Measurements from ENCODE around the gene PARD3.

The PARD3 gene

DNA sequence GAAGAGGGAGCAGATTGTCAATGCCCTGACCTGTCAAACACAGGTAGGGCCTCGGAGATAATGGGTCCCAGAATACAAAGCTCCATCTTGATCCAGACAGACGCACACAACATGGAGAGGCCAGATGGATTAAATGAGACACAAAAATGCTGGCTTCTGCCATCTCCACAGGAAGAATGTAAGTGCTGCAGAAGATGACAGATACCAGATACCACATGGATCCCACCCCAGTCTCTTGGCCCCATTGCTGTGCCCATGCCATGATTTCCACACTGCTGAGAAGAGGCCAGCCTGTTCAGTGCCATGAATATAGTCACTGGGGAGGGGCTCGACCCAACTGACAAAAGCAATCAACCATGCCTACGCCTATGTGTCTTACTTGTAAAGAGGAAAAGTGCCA, 487.9 kb downstream of the PARD3 start:
- no peak for DNase-seq
- Mint-ChIP-seq H3K4me3 (no peak overlapping the region), H3K9me3 (peaks cover 0 to 2% of the 10 kb centered on the region in 2 donors), H3K27ac (no peak overlapping the region), H3K27me3 (no peaks in the 10 kb centered on the region), H3K36me3 (ENCODE audit: insufficient read depth) (no peaks in the 10 kb centered on the region), H3K4me1 (ENCODE audit: low read depth in 2 of 2) (no peaks in the 10 kb centered on the region)
- ATAC-seq (replicated peaks) = no peak

- Mint-ChIP-seq H3K4me1 (ENCODE audit: low read depth in 2 of 2) (no peaks in the 10 kb centered on the region), H3K27ac (no peak overlapping the region), H3K9me3 (peaks cover 0 to 2% of the 10 kb centered on the region in 2 donors), H3K36me3 (ENCODE audit: insufficient read depth) (no peaks in the 10 kb centered on the region), H3K4me3 (no peak overlapping the region), H3K27me3 (no peaks in the 10 kb centered on the region)
- DNase-seq = no peak
- no peak for ATAC-seq (replicated peaks)
Measured at GRCh38 chr10:34323192-34323591, 491.9 kb downstream of the PARD3 start.

- H3K9me3 Mint-ChIP-seq = peaks cover 0 to 3% of the 10 kb centered on the region in 2 donors
- no peak overlapping the region for H3K27ac Mint-ChIP-seq
- ATAC-seq (replicated peaks) (no peak), DNase-seq (no peak)
- no peaks in the 10 kb centered on the region for H3K36me3 Mint-ChIP-seq (ENCODE audit: insufficient read depth)
- H3K27me3 Mint-ChIP-seq = no peaks in the 10 kb centered on the region
- no peaks in the 10 kb centered on the region for H3K4me1 Mint-ChIP-seq (ENCODE audit: low read depth in 2 of 2)
- no peak overlapping the region for H3K4me3 Mint-ChIP-seq
Measured at GRCh38 chr10:34320265-34320664, 494.8 kb downstream of the PARD3 start.

- no peaks in the 10 kb centered on the region for H3K27me3 Mint-ChIP-seq
- no peak overlapping the region for H3K4me3 Mint-ChIP-seq
- H3K9me3 Mint-ChIP-seq = peaks cover 0 to 2% of the 10 kb centered on the region in 2 donors
- H3K27ac Mint-ChIP-seq = no peak overlapping the region
- H3K36me3 Mint-ChIP-seq (ENCODE audit: insufficient read depth) = no peaks in the 10 kb centered on the region
- H3K4me1 Mint-ChIP-seq (ENCODE audit: low read depth in 2 of 2) = no peaks in the 10 kb centered on the region
- ATAC-seq (replicated peaks) = no peak
- DNase-seq = no peak
Measured at GRCh38 chr10:34319197-34319846, 495.8 kb downstream of the PARD3 start.

- ATAC-seq (replicated peaks) (no peak), DNase-seq (no peak)
- H3K27me3 Mint-ChIP-seq = no peaks in the 10 kb centered on the region
- H3K36me3 Mint-ChIP-seq (ENCODE audit: insufficient read depth) = no peaks in the 10 kb centered on the region
- H3K9me3 Mint-ChIP-seq = peaks cover 0 to 2% of the 10 kb centered on the region in 2 donors
- H3K27ac Mint-ChIP-seq = no peak overlapping the region
- no peaks in the 10 kb centered on the region for H3K4me1 Mint-ChIP-seq (ENCODE audit: low read depth in 2 of 2)
- H3K4me3 Mint-ChIP-seq = no peak overlapping the region
Measured at GRCh38 chr10:34316154-34316553, 498.9 kb downstream of the PARD3 start.

GRCh38 chr10:34314457-34314856, 500.6 kb downstream of the PARD3 start:
- no peaks in the 10 kb centered on the region for H3K27me3 Mint-ChIP-seq
- H3K4me3 Mint-ChIP-seq = no peak overlapping the region
- no peaks in the 10 kb centered on the region for H3K36me3 Mint-ChIP-seq (ENCODE audit: insufficient read depth)
- H3K4me1 Mint-ChIP-seq (ENCODE audit: low read depth in 2 of 2) = no peaks in the 10 kb centered on the region
- ATAC-seq (replicated peaks) (no peak), DNase-seq (no peak)
- H3K27ac Mint-ChIP-seq = no peak overlapping the region
- H3K9me3 Mint-ChIP-seq = peaks cover 0 to 2% of the 10 kb centered on the region in 2 donors

DNA sequence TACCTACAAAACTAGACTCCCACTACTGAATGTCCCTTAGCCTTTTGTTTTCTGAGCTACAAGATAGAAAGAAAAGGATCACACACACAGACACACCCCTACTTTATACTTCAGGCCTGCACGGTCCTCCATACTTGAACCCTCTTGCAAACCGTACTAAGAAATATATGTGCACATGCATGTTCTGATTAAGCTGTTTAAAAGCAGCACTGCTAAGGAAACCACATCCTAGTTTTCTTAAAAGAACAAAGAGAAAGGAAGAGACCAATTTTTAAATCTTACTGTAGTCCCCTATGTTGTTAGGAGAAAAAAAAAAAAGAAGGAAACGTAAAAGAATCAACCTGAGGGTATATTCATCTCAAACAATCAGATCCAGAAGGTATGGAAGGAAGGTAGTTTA, 501.2 kb downstream of the PARD3 start:
- Mint-ChIP-seq H3K36me3 (ENCODE audit: insufficient read depth) (no peaks in the 10 kb centered on the region), H3K27me3 (no peaks in the 10 kb centered on the region), H3K27ac (no peak overlapping the region), H3K4me1 (ENCODE audit: low read depth in 2 of 2) (no peaks in the 10 kb centered on the region), H3K4me3 (no peak overlapping the region), H3K9me3 (peaks cover 0 to 2% of the 10 kb centered on the region in 2 donors)
- ATAC-seq (replicated peaks) (no peak), DNase-seq (no peak)

DNA sequence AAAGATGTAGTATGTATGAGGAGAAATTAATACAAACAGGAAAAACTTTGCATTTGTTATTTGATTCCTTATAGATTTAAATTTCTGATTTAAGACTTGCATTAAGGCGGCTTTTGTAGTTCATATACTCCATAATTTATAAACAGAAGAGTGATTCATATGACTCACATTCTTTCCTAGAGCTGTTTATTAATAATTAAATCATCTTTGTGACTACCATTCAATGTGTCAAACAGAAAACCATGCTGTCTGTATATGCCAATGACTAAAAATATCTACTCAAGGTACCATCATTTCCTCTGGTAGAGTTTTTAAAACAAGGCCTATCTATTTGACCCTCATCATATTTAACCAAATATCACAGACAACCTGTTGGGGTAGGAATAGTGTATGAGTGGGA, 501.7 kb downstream of the PARD3 start:
- no peak for DNase-seq
- no peak for ATAC-seq (replicated peaks)
- H3K4me3 Mint-ChIP-seq = no peak overlapping the region
- H3K27ac Mint-ChIP-seq = no peak overlapping the region
- no peaks in the 10 kb centered on the region for H3K36me3 Mint-ChIP-seq (ENCODE audit: insufficient read depth)
- peaks cover 0 to 2% of the 10 kb centered on the region in 2 donors for H3K9me3 Mint-ChIP-seq
- no peaks in the 10 kb centered on the region for H3K27me3 Mint-ChIP-seq
- no peaks in the 10 kb centered on the region for H3K4me1 Mint-ChIP-seq (ENCODE audit: low read depth in 2 of 2)

DNA sequence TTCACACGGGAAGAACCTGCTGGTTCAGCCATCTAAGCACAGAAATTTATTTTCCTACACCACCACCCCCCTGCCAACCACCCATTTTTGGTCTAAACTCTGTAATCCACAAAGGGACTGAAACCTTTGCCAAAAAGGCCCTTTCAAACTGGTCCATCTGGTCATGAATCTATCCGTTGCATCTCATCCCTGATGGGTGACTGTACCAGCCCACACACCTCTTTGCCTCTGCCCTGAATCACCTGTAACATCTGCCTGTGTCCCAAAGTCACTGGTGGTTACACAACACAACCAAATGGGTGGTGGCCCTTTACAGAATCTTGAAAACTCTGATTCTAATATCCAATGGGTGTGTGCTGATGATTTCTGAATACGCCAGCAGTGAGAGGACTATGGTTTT, 503.4 kb downstream of the PARD3 start:
- ATAC-seq (replicated peaks) (no peak), DNase-seq (no peak)
- Mint-ChIP-seq H3K4me3 (no peak overlapping the region), H3K27me3 (no peaks in the 10 kb centered on the region), H3K27ac (no peak overlapping the region), H3K36me3 (ENCODE audit: insufficient read depth) (no peaks in the 10 kb centered on the region), H3K9me3 (peaks cover 0 to 12% of the 10 kb centered on the region in 2 donors), H3K4me1 (ENCODE audit: low read depth in 2 of 2) (no peaks in the 10 kb centered on the region)

GRCh38 chr10:34310234-34310633, 504.9 kb downstream of the PARD3 start:
- Mint-ChIP-seq H3K9me3 (peaks cover 0 to 10% of the 10 kb centered on the region in 2 donors), H3K27me3 (no peaks in the 10 kb centered on the region), H3K27ac (no peak overlapping the region), H3K36me3 (ENCODE audit: insufficient read depth) (no peaks in the 10 kb centered on the region), H3K4me3 (no peak overlapping the region), H3K4me1 (ENCODE audit: low read depth in 2 of 2) (no peaks in the 10 kb centered on the region)
- DNase-seq = no peak
- no peak for ATAC-seq (replicated peaks)

GRCh38 chr10:34305189-34305588, 509.9 kb downstream of the PARD3 start:
- ATAC-seq (replicated peaks) = no peak
- no peaks in the 10 kb centered on the region for H3K36me3 Mint-ChIP-seq (ENCODE audit: insufficient read depth)
- H3K9me3 Mint-ChIP-seq = peaks cover 0 to 10% of the 10 kb centered on the region in 2 donors
- no peak overlapping the region for H3K4me3 Mint-ChIP-seq
- H3K27me3 Mint-ChIP-seq = no peaks in the 10 kb centered on the region
- no peaks in the 10 kb centered on the region for H3K4me1 Mint-ChIP-seq (ENCODE audit: low read depth in 2 of 2)
- no peak for DNase-seq
- no peak overlapping the region for H3K27ac Mint-ChIP-seq

DNA sequence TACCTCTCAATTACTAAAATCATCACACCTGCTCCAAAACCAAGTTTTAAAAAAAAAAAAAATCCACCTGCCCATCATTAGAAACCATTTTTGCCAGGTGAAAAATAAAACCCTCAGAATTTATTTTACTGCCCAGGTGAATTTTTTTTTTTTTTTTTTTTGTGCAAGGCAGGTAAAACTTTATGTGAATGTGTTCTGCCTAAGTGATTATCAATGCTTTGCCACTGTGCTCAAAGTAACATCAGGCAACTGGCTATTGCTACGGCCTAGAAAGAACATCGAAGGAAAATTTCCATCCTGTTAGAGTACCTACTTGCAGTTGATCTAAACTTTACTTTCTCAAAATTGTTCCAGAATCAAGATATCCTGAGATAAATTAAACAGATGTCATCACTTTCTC, 512.1 kb downstream of the PARD3 start:
- Mint-ChIP-seq H3K27me3 (no peaks in the 10 kb centered on the region), H3K4me1 (ENCODE audit: low read depth in 2 of 2) (no peaks in the 10 kb centered on the region), H3K27ac (no peak overlapping the region), H3K9me3 (peaks cover 4 to 6% of the 10 kb centered on the region in 2 donors), H3K36me3 (ENCODE audit: insufficient read depth) (no peaks in the 10 kb centered on the region), H3K4me3 (no peak overlapping the region)
- ATAC-seq (replicated peaks) (no peak), DNase-seq (no peak)

DNA sequence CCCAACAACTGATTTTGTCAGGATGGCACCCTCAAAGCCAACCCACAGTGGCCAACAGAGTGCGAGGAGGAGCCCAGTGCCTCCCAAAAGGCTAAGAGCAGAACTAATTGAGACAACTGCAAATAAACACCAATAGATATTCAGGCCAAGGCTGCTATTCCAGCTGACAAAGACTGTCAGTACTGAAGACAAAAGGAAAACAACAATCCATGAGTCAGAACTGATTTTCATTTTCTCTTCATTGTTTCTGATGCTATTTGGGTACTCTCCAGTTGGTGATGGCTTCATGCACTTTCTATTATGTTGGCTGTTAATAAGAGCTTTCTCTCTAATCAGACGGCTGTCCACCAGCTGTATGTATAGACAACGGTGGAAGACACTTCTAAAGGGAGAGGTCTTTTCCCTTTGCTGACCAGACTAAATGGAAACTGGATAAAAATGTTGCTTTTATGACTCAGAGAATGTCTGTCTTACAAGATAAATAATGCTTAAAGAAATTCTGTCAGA, 515.9 kb downstream of the PARD3 start:
- H3K27ac Mint-ChIP-seq = no peak overlapping the region
- no peak overlapping the region for H3K4me3 Mint-ChIP-seq
- DNase-seq (no peak), ATAC-seq (replicated peaks) (no peak)
- no peaks in the 10 kb centered on the region for H3K36me3 Mint-ChIP-seq (ENCODE audit: insufficient read depth)
- peaks cover 0 to 5% of the 10 kb centered on the region in 2 donors for H3K9me3 Mint-ChIP-seq
- H3K27me3 Mint-ChIP-seq = no peaks in the 10 kb centered on the region
- no peaks in the 10 kb centered on the region for H3K4me1 Mint-ChIP-seq (ENCODE audit: low read depth in 2 of 2)

- no peaks in the 10 kb centered on the region for H3K27me3 Mint-ChIP-seq
- H3K36me3 Mint-ChIP-seq (ENCODE audit: insufficient read depth) = no peaks in the 10 kb centered on the region
- ATAC-seq (replicated peaks) = no peak
- no peaks in the 10 kb centered on the region for H3K4me1 Mint-ChIP-seq (ENCODE audit: low read depth in 2 of 2)
- H3K27ac Mint-ChIP-seq = no peak overlapping the region
- peaks cover 0 to 5% of the 10 kb centered on the region in 2 donors for H3K9me3 Mint-ChIP-seq
- DNase-seq = no peak
- no peak overlapping the region for H3K4me3 Mint-ChIP-seq
Measured at GRCh38 chr10:34298346-34298818, 516.7 kb downstream of the PARD3 start.

All from effector memory CD8-positive, alpha-beta T cell (primary cell).